Stomach (tissue), 4 donors: ENCODE data around the gene EXT2.

Experiments
- CTCF ChIP-seq, 7 experiments: fragments of 450-650 bp in 4 of 7; fragments of 200-600 bp in 3 of 7; sonication (generic) in 3 of 7; IDR thresholded peaks; one replicate each; pipeline ENCODE4 v1.5.1; 2016 to 2019; ENCODE audit warnings: antibody characterized with exemption in 7 of 7, control low read depth in 2 of 7, mild to moderate bottlenecking in 1 of 7
- POLR2A ChIP-seq, 4 donors: fragments of 450-650 bp; IDR thresholded peaks; one replicate each; pipeline ENCODE4 v1.6.1; 2016; ENCODE audit warnings: antibody characterized with exemption in 4 of 4, control low read depth in 2 of 4, mild to moderate bottlenecking in 1 of 4, moderate library complexity in 1 of 4
- POLR2AphosphoS5 ChIP-seq, 3 donors: sonication (generic); formaldehyde crosslinking; IDR thresholded peaks; one replicate each; pipeline ENCODE4 v1.6.1; 2016; ENCODE audit warnings: antibody characterized with exemption in 3 of 3

- TF ChIP-seq POLR2AphosphoS5 (IDR thresholded peaks at IDR 0.05) (no peak), CTCF (IDR thresholded peaks at IDR 0.05) (no peak), POLR2A (IDR thresholded peaks at IDR 0.05) (no peak)
Observed at GRCh38 chr11:44260081-44260480, 164.6 kb downstream of the EXT2 start.
